Naive thymus-derived CD4-positive, alpha-beta T cell (primary cell): ENCODE data around the gene ZFP69B. TPM values are rescaled to one million over a fixed set of nuclear protein-coding genes. Genes with fewer than 3 reads are reported as not detected.

Source experiments
- ATAC-seq: fragments of 150-1000 bp; cut with Tn5 transposase; 2 replicates; pipeline ENCODE4 v1.10.0; 2021; ENCODE audit warnings: mild to moderate bottlenecking, moderate library complexity
- CTCF ChIA-PET: fragments of 350-600 bp; sonication (Branson Sonifier 250); formaldehyde crosslinking; loops from one replicate; lab custom pipeline; 2021; ENCODE audit warnings: antibody characterized with exemption; lab: Charles Lee
- POLR2A ChIA-PET: fragments of 350-600 bp; sonication (Branson Sonifier 250); formaldehyde crosslinking; loops from one replicate; lab custom pipeline; 2021; ENCODE audit warnings: antibody characterized with exemption, inconsistent platforms; lab: Charles Lee
- DNase-seq, 9 donors: peaks; one replicate each; pipeline versions ENCODE4 v3.0.0 to v3.0.0-alpha.2; 2020 to 2022; ENCODE audit warnings: mixed read lengths in 1 of 9
- H3K27ac ChIP-seq: one replicate; pipeline ENCODE4 v1.7.0; 2013; ENCODE audit warnings: mild to moderate bottlenecking, low read depth, low read length, moderate library complexity
- H3K27me3 ChIP-seq, 2 donors: one replicate each; pipeline ENCODE4 v1.7.0; 2013; ENCODE audit warnings: low read length in 2 of 2, mild to moderate bottlenecking in 2 of 2, moderate library complexity in 2 of 2; ENCODE audit not compliant: control insufficient read depth in 2 of 2, insufficient read depth in 2 of 2
- H3K36me3 ChIP-seq, 3 experiments: 1 replicate in 2 of 3; 2 replicates in 1 of 3; pipeline ENCODE4 v1.7.0; 2013; ENCODE audit warnings: low read length in 3 of 3, mild to moderate bottlenecking in 3 of 3, moderate library complexity in 1 of 3; ENCODE audit not compliant: insufficient read depth in 3 of 3, control insufficient read depth in 2 of 3
- H3K4me1 ChIP-seq, 2 donors: one replicate each; pipeline ENCODE4 v1.7.0; 2013; ENCODE audit warnings: low read length in 2 of 2, mild to moderate bottlenecking in 2 of 2, moderate library complexity in 1 of 2; ENCODE audit not compliant: control insufficient read depth in 2 of 2, insufficient read depth in 2 of 2
- H3K4me3 ChIP-seq: 2 replicates; pipeline ENCODE4 v1.7.0; 2013; ENCODE audit warnings: mild to moderate bottlenecking, low read length
- H3K9me3 ChIP-seq, 3 experiments: 1 replicate in 2 of 3; 2 replicates in 1 of 3; pipeline ENCODE4 v1.7.0; 2013; ENCODE audit warnings: low read length in 3 of 3; ENCODE audit not compliant: control insufficient read depth in 2 of 3
- H3K27ac Mint-ChIP-seq, 9 donors: one replicate each; pipeline ENCODE4 v1.8.0; 2020 to 2022; ENCODE audit warnings: mixed read lengths in 9 of 9, mild to moderate bottlenecking in 8 of 9, moderate library complexity in 5 of 9, inconsistent platforms in 2 of 9
- H3K27me3 Mint-ChIP-seq, 5 donors: one replicate each; pipeline ENCODE4 v1.8.0; 2021 to 2022; ENCODE audit warnings: mixed read lengths in 5 of 5, mild to moderate bottlenecking in 1 of 5
- H3K36me3 Mint-ChIP-seq, 5 donors: one replicate each; pipeline ENCODE4 v1.8.0; 2020 to 2022; ENCODE audit warnings: mixed read lengths in 5 of 5, mild to moderate bottlenecking in 3 of 5, inconsistent platforms in 1 of 5
- H3K4me1 Mint-ChIP-seq, 7 donors: one replicate each; pipeline ENCODE4 v1.8.0; 2020 to 2022; ENCODE audit warnings: mixed read lengths in 7 of 7, mild to moderate bottlenecking in 3 of 7, inconsistent platforms in 1 of 7
- H3K4me3 Mint-ChIP-seq, 10 donors: one replicate each; pipeline ENCODE4 v1.8.0; 2020 to 2022; ENCODE audit warnings: mild to moderate bottlenecking in 10 of 10, mixed read lengths in 10 of 10, moderate library complexity in 6 of 10, inconsistent platforms in 2 of 10
- H3K9me3 Mint-ChIP-seq, 11 donors: one replicate each; pipeline ENCODE4 v1.8.0; 2020 to 2022; ENCODE audit warnings: mixed read lengths in 11 of 11, mild to moderate bottlenecking in 4 of 11, inconsistent platforms in 1 of 11, moderate library complexity in 1 of 11
- intact Hi-C, 2 donors: fragments of 100-400 bp; cut with micrococcal nuclease; formaldehyde crosslinking; loops; one replicate each; pipeline ENCODE4 v1.15.1; 2023
- polyA plus RNA-seq, 2 donors: library from polyadenylated mRNA; unstranded; fragments of 300-500 nt; fragmentation: Illumina TruSeq; gene quantifications; one replicate each; pipeline ENCODE4 v1.2.3, GENCODE V29; 2021
- total RNA-seq, 6 experiments: library from RNA in 5 of 6; stranded (reverse) in 5 of 6; gene quantifications; 1 replicate in 5 of 6; 2 replicates in 1 of 6; pipeline ENCODE4 v1.2.3 and lab custom pipeline; 2021 to 2026

Gene ZFP69B
- total and polyA plus RNA-seq, 7 experiments from 2014 or later, result 2.2 to 8.3 (median 3.6) TPM

DNA sequence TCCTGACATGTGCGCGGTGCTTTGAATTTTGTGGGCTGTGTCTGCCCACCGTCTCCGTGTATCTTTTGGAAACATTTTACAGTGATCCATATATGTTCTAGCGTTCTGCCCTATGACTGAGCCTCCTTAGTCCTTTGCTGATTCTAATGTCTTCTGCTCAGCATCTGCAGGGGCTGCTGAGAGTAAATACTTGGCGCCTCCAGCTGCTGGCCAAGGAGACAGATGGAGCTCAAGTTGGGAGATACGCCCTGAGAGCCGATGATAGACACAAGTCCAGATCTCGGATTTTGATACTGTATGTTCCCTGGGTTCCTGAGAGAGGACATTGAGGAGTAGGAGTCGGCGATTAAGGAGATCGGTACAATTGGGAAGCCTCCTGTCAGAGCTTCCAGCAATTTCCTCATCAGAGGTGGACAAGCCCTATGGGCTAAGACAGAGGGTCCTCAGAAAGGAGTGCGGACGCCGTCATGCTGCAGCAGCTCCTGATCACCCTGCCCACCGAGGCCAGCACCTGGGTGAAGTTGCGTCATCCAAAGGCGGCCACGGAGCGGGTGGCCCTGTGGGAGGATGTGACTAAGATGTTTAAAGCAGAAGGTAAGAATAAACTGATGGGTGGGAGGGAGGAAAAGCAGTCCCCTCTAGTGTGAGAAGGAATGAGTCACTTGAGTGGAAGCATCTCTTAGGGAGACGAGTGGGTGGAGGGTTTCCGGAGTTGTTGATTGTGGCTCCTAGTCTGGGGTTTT lies 390 bp downstream of the ZFP69B start:
- peak overlapping the region; percentile 65 for H3K27ac ChIP-seq
- H3K4me3 ChIP-seq, result peak overlapping the region; percentile 90
- ChIA-PET CTCF (interaction anchor here (0.6 to 0.8 kb wide), 2 partner anchors 11 to 65 kb away, joined by 3 to 5 read pairs; no protein-coding TSS in a partner anchor), POLR2A (interaction anchor here (0.6 to 1.4 kb wide), 6 partner anchors 13 to 410 kb away, joined by 3 to 6 read pairs (median 4); partner anchors contain the start of genes CAP1, NFYC, SMAP2 and ZNF684)
- H3K4me3 Mint-ChIP-seq, result peak overlapping the region; percentile 83 to 96 (median 93)
- intact Hi-C loops, result loop anchor here (1.0 to 5.0 kb wide), 7 partner anchors 26 to 288 kb away; partner anchors contain the start of genes ZFP69 (in 2 of the 2), ZMPSTE24 (in 2 of the 2), EXO5 (in 1 of the 2) and RLF (in 1 of the 2)
- peaks cover 11 to 19% of the 10 kb centered on the region in 2 donors for H3K4me1 ChIP-seq
- peaks cover 0 to 14% (median 0%) of the 10 kb centered on the region in 3 experiments for H3K36me3 ChIP-seq
- peaks cover 32 to 59% (median 48%) of the 10 kb centered on the region in 5 donors for H3K36me3 Mint-ChIP-seq
- DNase-seq, result peak in 8 of 9 donors; percentile 5 to 84 (median 12)
- H3K9me3 Mint-ChIP-seq, result peaks cover 5 to 65% (median 36%) of the 10 kb centered on the region in 11 donors
- peaks cover 14 to 30% (median 25%) of the 10 kb centered on the region in 7 donors for H3K4me1 Mint-ChIP-seq
- H3K9me3 ChIP-seq, result peaks cover 0 to 27% (median 0%) of the 10 kb centered on the region in 3 experiments
- no peaks in the 10 kb centered on the region for H3K27me3 Mint-ChIP-seq
- ATAC-seq, result peak; percentile 64
- no peaks in the 10 kb centered on the region for H3K27me3 ChIP-seq
- peak overlapping the region; percentile 84 to 94 (median 92) for H3K27ac Mint-ChIP-seq

GRCh38 chr1:40451238-40451585 lies 936 bp downstream of the ZFP69B start:
- Histone ChIP-seq H3K4me1 (peaks cover 11 to 19% of the 10 kb centered on the region in 2 donors), H3K9me3 (peaks cover 0 to 26% (median 0%) of the 10 kb centered on the region in 3 experiments), H3K27ac (no peak overlapping the region), H3K27me3 (no peaks in the 10 kb centered on the region), H3K4me3 (peak overlapping the region; percentile 90), H3K36me3 (peaks cover 0 to 14% (median 0%) of the 10 kb centered on the region in 3 experiments)
- Mint-ChIP-seq H3K9me3 (peaks cover 5 to 66% (median 38%) of the 10 kb centered on the region in 11 donors), H3K36me3 (peaks cover 27 to 61% (median 50%) of the 10 kb centered on the region in 5 donors), H3K4me3 (peak overlapping the region; percentile 83 to 96 (median 93)), H3K4me1 (peaks cover 14 to 30% (median 25%) of the 10 kb centered on the region in 7 donors), H3K27me3 (no peaks in the 10 kb centered on the region), H3K27ac (peak overlapping the region; percentile 84 to 94 (median 92))
- ChIA-PET POLR2A (interaction anchor here (0.6 to 1.0 kb wide), 2 partner anchors 13 to 80 kb away, joined by 3 read pairs; partner anchors contain the start of gene ZNF684), CTCF (no interaction called here)
- DNase-seq (no peak), ATAC-seq (no peak)
- intact Hi-C loops, result loop anchor here (2.0 to 5.0 kb wide), 4 partner anchors 26 to 289 kb away; partner anchors contain the start of genes ZFP69 (in 2 of the 2), RLF (in 1 of the 2) and ZMPSTE24 (in 1 of the 2)

DNA sequence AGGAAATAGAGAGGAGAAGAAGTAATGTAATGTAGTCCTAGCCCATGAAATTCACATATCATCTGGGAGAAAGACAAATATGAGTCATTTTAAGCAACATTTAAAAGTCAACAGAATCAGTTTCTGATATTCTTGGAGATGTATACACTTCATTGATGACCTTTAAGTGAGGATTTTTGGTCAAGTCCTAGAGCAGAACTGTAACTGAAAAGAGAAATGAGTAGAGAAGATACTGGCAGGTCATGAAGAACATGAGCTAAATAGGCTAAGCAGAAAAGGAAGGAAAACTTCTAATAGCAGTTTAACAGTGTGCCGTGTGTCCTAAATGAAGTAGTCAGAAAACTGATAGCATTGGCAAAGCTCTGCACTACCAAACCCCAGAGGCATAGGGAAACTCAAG lies 4.6 kb downstream of the ZFP69B start:
- Histone ChIP-seq H3K4me3 (no peak overlapping the region), H3K4me1 (peaks cover 6 to 11% of the 10 kb centered on the region in 2 donors), H3K27ac (no peak overlapping the region), H3K27me3 (no peaks in the 10 kb centered on the region), H3K36me3 (peaks cover 7 to 48% (median 18%) of the 10 kb centered on the region in 3 experiments), H3K9me3 (peaks cover 0 to 57% (median 10%) of the 10 kb centered on the region in 3 experiments)
- ATAC-seq (no peak), DNase-seq (no peak)
- peaks cover 29 to 95% (median 63%) of the 10 kb centered on the region in 11 donors for H3K9me3 Mint-ChIP-seq
- H3K4me3 Mint-ChIP-seq, result no peak overlapping the region
- POLR2A ChIA-PET, result no interaction called here
- H3K36me3 Mint-ChIP-seq, result peaks cover 61 to 89% (median 85%) of the 10 kb centered on the region in 5 donors
- H3K27me3 Mint-ChIP-seq, result no peaks in the 10 kb centered on the region
- peaks cover 12 to 21% (median 16%) of the 10 kb centered on the region in 7 donors for H3K4me1 Mint-ChIP-seq
- no peak overlapping the region for H3K27ac Mint-ChIP-seq
- intact Hi-C loops, result loop anchor here (5.0 kb wide), 2 partner anchors 198 to 293 kb away; partner anchors contain the start of genes RLF (in 1 of the 2) and ZMPSTE24 (in 1 of the 2)
- CTCF ChIA-PET, result no interaction called here

- no peak for ATAC-seq
These were observed 12.8 kb downstream of the ZFP69B start for GRCh38 chr1:40462956-40463590.

DNA sequence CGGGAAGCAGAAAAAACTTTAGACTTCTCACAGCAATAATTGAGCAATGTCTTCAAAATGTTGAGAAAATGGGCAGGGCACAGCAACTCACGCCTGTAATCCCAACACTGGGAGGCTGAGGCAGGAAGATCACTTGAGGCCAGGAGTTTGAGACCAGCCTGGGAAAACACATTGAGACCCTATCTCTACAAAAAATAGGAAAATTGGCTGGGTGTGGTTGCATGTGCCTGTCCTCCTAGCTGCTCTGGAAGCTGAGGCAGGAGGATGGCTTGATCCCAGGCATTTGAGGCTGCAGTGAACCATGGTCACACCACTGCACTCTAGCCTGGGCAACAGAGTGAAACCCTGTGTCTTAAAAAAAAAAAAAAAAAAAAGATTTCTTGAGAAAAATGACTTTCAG lies 19.1 kb downstream of the ZFP69B start:
- ChIA-PET POLR2A (no interaction called here), CTCF (interaction anchor here (0.5 kb wide), 1 partner anchor 116 kb away, joined by 3 read pairs; no protein-coding TSS in a partner anchor)

More at GRCh38 chr1:40462956-40463590, 12.8 kb downstream of the ZFP69B start:
- no peaks in the 10 kb centered on the region for H3K4me1 Mint-ChIP-seq
- no peaks in the 10 kb centered on the region for H3K27me3 Mint-ChIP-seq
- Histone ChIP-seq H3K27me3 (no peaks in the 10 kb centered on the region), H3K4me1 (no peaks in the 10 kb centered on the region), H3K36me3 (peaks cover 6 to 43% (median 7%) of the 10 kb centered on the region in 3 experiments), H3K4me3 (no peak overlapping the region), H3K9me3 (peaks cover 21 to 92% (median 48%) of the 10 kb centered on the region in 3 experiments), H3K27ac (no peak overlapping the region)
- ChIA-PET POLR2A (interaction anchor here (1.5 kb wide), 1 partner anchor 15 kb away, joined by 4 read pairs; the partner anchor contains the start of gene ZFP69), CTCF (no interaction called here)
- peak in 1 of 9 donors; percentile 9 for DNase-seq
- peaks cover 48 to 84% (median 63%) of the 10 kb centered on the region in 5 donors for H3K36me3 Mint-ChIP-seq
- intact Hi-C loops, result no loop called here
- H3K27ac Mint-ChIP-seq, result peak overlapping the region in 1 of 9 donors; percentile 42
- peaks cover 29 to 99% (median 81%) of the 10 kb centered on the region in 11 donors for H3K9me3 Mint-ChIP-seq
- no peak overlapping the region for H3K4me3 Mint-ChIP-seq

GRCh38 chr1:40475268-40475667 lies 25.0 kb downstream of the ZFP69B start:
- H3K4me3 Mint-ChIP-seq, result no peak overlapping the region
- H3K4me1 Mint-ChIP-seq, result peaks cover 12 to 31% (median 27%) of the 10 kb centered on the region in 7 donors
- no peak overlapping the region for H3K4me3 ChIP-seq
- ChIA-PET CTCF (no interaction called here), POLR2A (no interaction called here)
- ATAC-seq (no peak), DNase-seq (no peak)
- peaks cover 0 to 41% (median 0%) of the 10 kb centered on the region in 3 experiments for H3K9me3 ChIP-seq
- no peaks in the 10 kb centered on the region for H3K36me3 ChIP-seq
- intact Hi-C loops, result no loop called here
- no peak overlapping the region for H3K27ac Mint-ChIP-seq
- H3K27ac ChIP-seq, result no peak overlapping the region
- no peaks in the 10 kb centered on the region for H3K27me3 ChIP-seq
- peaks cover 0 to 5% of the 10 kb centered on the region in 2 donors for H3K4me1 ChIP-seq
- peaks cover 14 to 50% (median 28%) of the 10 kb centered on the region in 5 donors for H3K36me3 Mint-ChIP-seq
- H3K27me3 Mint-ChIP-seq, result no peaks in the 10 kb centered on the region
- peaks cover 0 to 93% (median 45%) of the 10 kb centered on the region in 11 donors for H3K9me3 Mint-ChIP-seq

More for the DNA sequence above, 19.1 kb downstream of the ZFP69B start:
- Mint-ChIP-seq H3K27me3 (no peaks in the 10 kb centered on the region), H3K9me3 (peaks cover 22 to 100% (median 83%) of the 10 kb centered on the region in 11 donors), H3K4me1 (no peaks in the 10 kb centered on the region), H3K36me3 (peaks cover 37 to 65% (median 40%) of the 10 kb centered on the region in 5 donors), H3K4me3 (no peak overlapping the region), H3K27ac (no peak overlapping the region)
- intact Hi-C loops, result no loop called here
- ATAC-seq (no peak), DNase-seq (no peak)
- Histone ChIP-seq H3K4me3 (no peak overlapping the region), H3K36me3 (no peaks in the 10 kb centered on the region), H3K27ac (no peak overlapping the region), H3K9me3 (peaks cover 11 to 78% (median 42%) of the 10 kb centered on the region in 3 experiments), H3K27me3 (no peaks in the 10 kb centered on the region), H3K4me1 (no peaks in the 10 kb centered on the region)
